KMS-11 (cell line): ENCODE results near the gene DCTN2.
"Not testable (repeated sequence)": the region's sequence is repeated elsewhere in the genome, so short reads cannot be mapped to it uniquely, and the experiment has no call there.

ENCODE experiments used
- H2AFZ ChIP-seq: fragments of 200-600 bp; sonication (generic); 2 replicates; pipeline ENCODE4 v1.6.1; 2016; ENCODE audit warnings: antibody characterized with exemption, mixed run types, low read depth
- H3K27ac ChIP-seq: fragments of 200-600 bp; sonication (generic); 2 replicates; pipeline ENCODE4 v1.6.1; 2016; ENCODE audit warnings: mild to moderate bottlenecking, mixed run types
- H3K27me3 ChIP-seq: fragments of 200-600 bp; sonication (generic); 2 replicates; pipeline ENCODE4 v1.6.1; 2017; ENCODE audit warnings: mild to moderate bottlenecking, low read depth, mixed run types, moderate library complexity; ENCODE audit not compliant: insufficient read depth
- H3K36me3 ChIP-seq: fragments of 200-600 bp; sonication (generic); 2 replicates; pipeline ENCODE4 v1.6.1; 2017; ENCODE audit warnings: mild to moderate bottlenecking, mixed run types; ENCODE audit not compliant: insufficient read depth
- H3K4me1 ChIP-seq: fragments of 200-600 bp; sonication (generic); 2 replicates; pipeline ENCODE4 v1.6.1; 2016; ENCODE audit warnings: mild to moderate bottlenecking, low read depth, mixed run types; ENCODE audit not compliant: poor library complexity, severe bottlenecking
- H3K4me2 ChIP-seq: fragments of 200-600 bp; sonication (generic); 2 replicates; pipeline ENCODE4 v1.7.0; 2016; ENCODE audit warnings: mild to moderate bottlenecking, mixed run types
- H3K4me3 ChIP-seq: fragments of 200-600 bp; sonication (generic); IDR thresholded peaks from 2 replicates; pipeline ENCODE4 v1.6.1; 2017; ENCODE audit warnings: low read depth, low read length, mixed read lengths; ENCODE audit not compliant: insufficient read depth
- H3K79me2 ChIP-seq: fragments of 200-600 bp; sonication (generic); 2 replicates; pipeline ENCODE4 v1.6.1; 2016; ENCODE audit warnings: low read depth, mixed run types; ENCODE audit not compliant: insufficient read depth
- H3K9ac ChIP-seq: fragments of 200-600 bp; sonication (generic); 2 replicates; pipeline ENCODE4 v1.6.1; 2016; ENCODE audit warnings: mild to moderate bottlenecking, mixed run types
- H4K20me1 ChIP-seq: fragments of 200-600 bp; sonication (generic); 2 replicates; pipeline ENCODE4 v1.6.1; 2016; ENCODE audit warnings: mild to moderate bottlenecking, mixed run types; ENCODE audit not compliant: insufficient read depth
- TF ChIP-seq, protein P1 (sequence below): fragments of 200-600 bp; sonication (generic); conservative IDR thresholded peaks from 2 replicates; pipeline ENCODE4 v1.6.1; 2017; ENCODE audit warnings: low read depth, mild to moderate bottlenecking, antibody characterized with exemption, low read length, moderate library complexity, mixed read lengths

Gene DCTN2

GRCh38 chr12:57590864-57591781 is 44.1 kb upstream of the DCTN2 start, which contains the start of gene PIP4K2C:
PIP4K2C (plus strand) TSS chr12:57591192; CDS start chr12:57591290, 98 bp downstream.
- Histone ChIP-seq H3K27me3 (no peaks in the 10 kb centered on the region; the same call in 1 of the 2 replicates), H3K4me3 (peak within 1 kb of the TSS; percentile 80), H3K27ac (0 out of 2 replicates have a peak within 1 kb of the TSS, but pooled peaks have one; percentile 2), H3K79me2 (peaks cover 18% of the 10 kb centered on the region; the same call in 1 of the 2 replicates), H3K4me1 (peaks cover 27% of the 10 kb centered on the region), H3K9ac (peak within 1 kb of the TSS; percentile 53), H3K36me3 (0 out of 2 replicates have a peak, but pooled peaks cover 3% of the 10 kb centered on the region), H4K20me1 (no peaks in the 10 kb centered on the region), H3K4me2 (peak within 1 kb of the TSS; percentile 96), H2AFZ (peak within 1 kb of the TSS; percentile 76)
- TF ChIP-seq, protein P1, sequence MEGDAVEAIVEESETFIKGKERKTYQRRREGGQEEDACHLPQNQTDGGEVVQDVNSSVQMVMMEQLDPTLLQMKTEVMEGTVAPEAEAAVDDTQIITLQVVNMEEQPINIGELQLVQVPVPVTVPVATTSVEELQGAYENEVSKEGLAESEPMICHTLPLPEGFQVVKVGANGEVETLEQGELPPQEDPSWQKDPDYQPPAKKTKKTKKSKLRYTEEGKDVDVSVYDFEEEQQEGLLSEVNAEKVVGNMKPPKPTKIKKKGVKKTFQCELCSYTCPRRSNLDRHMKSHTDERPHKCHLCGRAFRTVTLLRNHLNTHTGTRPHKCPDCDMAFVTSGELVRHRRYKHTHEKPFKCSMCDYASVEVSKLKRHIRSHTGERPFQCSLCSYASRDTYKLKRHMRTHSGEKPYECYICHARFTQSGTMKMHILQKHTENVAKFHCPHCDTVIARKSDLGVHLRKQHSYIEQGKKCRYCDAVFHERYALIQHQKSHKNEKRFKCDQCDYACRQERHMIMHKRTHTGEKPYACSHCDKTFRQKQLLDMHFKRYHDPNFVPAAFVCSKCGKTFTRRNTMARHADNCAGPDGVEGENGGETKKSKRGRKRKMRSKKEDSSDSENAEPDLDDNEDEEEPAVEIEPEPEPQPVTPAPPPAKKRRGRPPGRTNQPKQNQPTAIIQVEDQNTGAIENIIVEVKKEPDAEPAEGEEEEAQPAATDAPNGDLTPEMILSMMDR = no peak; the same call in 1 of the 2 replicates

- Histone ChIP-seq H2AFZ (peak overlapping the region; percentile 76), H3K4me3 (peak overlapping the region; percentile 57), H3K9ac (peak overlapping the region; percentile 53), H3K4me1 (peaks cover 27% of the 10 kb centered on the region), H3K27ac (0 out of 2 replicates have a peak overlapping the region, but pooled peaks have one; percentile 2), H3K27me3 (no peaks in the 10 kb centered on the region; the same call in 1 of the 2 replicates), H3K36me3 (no peaks in the 10 kb centered on the region), H3K79me2 (peaks cover 18% of the 10 kb centered on the region; the same call in 1 of the 2 replicates), H3K4me2 (peak overlapping the region; percentile 96), H4K20me1 (no peaks in the 10 kb centered on the region)
- TF ChIP-seq, protein P1 = no peak
Measured at GRCh38 chr12:57590479-57590863, 43.5 kb upstream of the DCTN2 start.

GRCh38 chr12:57588951-57589610 is 42.1 kb upstream of the DCTN2 start:
- not testable (repeated sequence) for H3K4me3 ChIP-seq, H2AFZ ChIP-seq, H3K36me3 ChIP-seq, H4K20me1 ChIP-seq, H3K27me3 ChIP-seq, H3K9ac ChIP-seq, H3K27ac ChIP-seq, H3K4me2 ChIP-seq
- Histone ChIP-seq H3K79me2 (peaks cover 18% of the 10 kb centered on the region; the same call in 1 of the 2 replicates), H3K4me1 (peaks cover 27% of the 10 kb centered on the region)

- peaks cover 8% of the 10 kb centered on the region; the same call in 1 of the 2 replicates for H3K79me2 ChIP-seq
- no peak overlapping the region for H3K27ac ChIP-seq
- H3K9ac ChIP-seq = no peak overlapping the region
- H3K4me3 ChIP-seq = no peak overlapping the region
- no peak overlapping the region for H2AFZ ChIP-seq
- TF ChIP-seq, protein P1 = no peak
- no peaks in the 10 kb centered on the region for H3K36me3 ChIP-seq
- peaks cover 20% of the 10 kb centered on the region for H3K4me1 ChIP-seq
- no peaks in the 10 kb centered on the region for H4K20me1 ChIP-seq
- no peak overlapping the region for H3K4me2 ChIP-seq
- no peaks in the 10 kb centered on the region; the same call in 1 of the 2 replicates for H3K27me3 ChIP-seq
Measured at GRCh38 chr12:57586832-57587429, 39.9 kb upstream of the DCTN2 start.
